Nephron (organoid): ENCODE data around the gene LRRN4CL.
A peak's percentile ranks its signal among the peaks of the same experiment; 100 is the strongest.

Experiments
- H3K27ac Mint-ChIP-seq, 3 experiments: 2 replicates each; pipeline ENCODE4 v1.8.0; 2020; ENCODE audit warnings: mixed read lengths in 3 of 3, mild to moderate bottlenecking in 2 of 3, moderate library complexity in 1 of 3
- H3K27me3 Mint-ChIP-seq: 2 replicates; pipeline ENCODE4 v1.8.0; 2021; ENCODE audit warnings: low read depth, mild to moderate bottlenecking, moderate library complexity, mixed read lengths
- H3K36me3 Mint-ChIP-seq: 2 replicates; pipeline ENCODE4 v1.8.0; 2020; ENCODE audit warnings: low read depth, mixed read lengths
- H3K4me1 Mint-ChIP-seq: 2 replicates; pipeline ENCODE4 v1.8.0; 2020; ENCODE audit warnings: mixed read lengths
- H3K4me3 Mint-ChIP-seq, 3 experiments: 2 replicates each; pipeline ENCODE4 v1.8.0; 2020; ENCODE audit warnings: mild to moderate bottlenecking in 3 of 3, mixed read lengths in 3 of 3, moderate library complexity in 2 of 3
- H3K9me3 Mint-ChIP-seq: 2 replicates; pipeline ENCODE4 v1.8.0; 2020; ENCODE audit warnings: mixed read lengths
- CTCF ChIP-seq, 3 experiments: fragments of 200-600 bp; sonication (generic); IDR thresholded peaks; one replicate each; pipeline ENCODE4 v1.5.0; 2021; ENCODE audit warnings: antibody characterized with exemption in 3 of 3; ENCODE audit not compliant: unreplicated experiment in 3 of 3

The LRRN4CL gene

GRCh38 chr11:62644220-62644619 lies 45.1 kb downstream of the LRRN4CL start:
- no peak for TF ChIP-seq CTCF (IDR thresholded peaks at IDR 0.05; ENCODE audit: unreplicated experiment in 3 of 3)
- H3K4me1 Mint-ChIP-seq, result peaks cover 15% of the 10 kb centered on the region

More at GRCh38 chr11:62644220-62644619, 45.1 kb downstream of the LRRN4CL start:
- Mint-ChIP-seq H3K36me3 (peaks cover 25% of the 10 kb centered on the region), H3K27ac (peak overlapping the region; percentile 51 to 93 (median 85)), H3K4me3 (peak overlapping the region; percentile 66 to 80 (median 72)), H3K9me3 (no peaks in the 10 kb centered on the region), H3K27me3 (no peaks in the 10 kb centered on the region)
